Progenitor cell of endocrine pancreas (in vitro differentiated cells): ENCODE data around the gene LURAP1L. TPM values are rescaled to one million over a fixed set of nuclear protein-coding genes. Genes with fewer than 3 reads are reported as not detected.

Source experiments
- DNase-seq: peaks from one replicate; pipeline ENCODE4 v3.0.0; 2021; ENCODE audit warnings: low spot score; ENCODE audit not compliant: unreplicated experiment
- H3K27ac Mint-ChIP-seq: 2 replicates; pipeline ENCODE4 v1.8.0; 2021; ENCODE audit warnings: mild to moderate bottlenecking, moderate library complexity, mixed read lengths
- H3K27me3 Mint-ChIP-seq: 2 replicates; pipeline ENCODE4 v1.8.0; 2021; ENCODE audit warnings: mixed read lengths
- H3K36me3 Mint-ChIP-seq: 2 replicates; pipeline ENCODE4 v1.8.0; 2022; ENCODE audit warnings: mixed read lengths; ENCODE audit not compliant: insufficient read depth
- H3K4me1 Mint-ChIP-seq: 2 replicates; pipeline ENCODE4 v1.8.0; 2021; ENCODE audit warnings: low read depth, mixed read lengths
- H3K4me3 Mint-ChIP-seq: 2 replicates; pipeline ENCODE4 v1.8.0; 2021; ENCODE audit warnings: low read depth, mild to moderate bottlenecking, moderate library complexity, mixed read lengths
- H3K9me3 Mint-ChIP-seq: 2 replicates; pipeline ENCODE4 v1.8.0; 2021; ENCODE audit warnings: low read depth, mixed read lengths
- CTCF ChIP-seq: fragments of 200-600 bp; sonication (generic); IDR thresholded peaks from one replicate; pipeline ENCODE4 v1.5.0; 2021; ENCODE audit warnings: antibody characterized with exemption, mild to moderate bottlenecking; ENCODE audit not compliant: unreplicated experiment
- total RNA-seq: library from RNA; stranded (reverse); gene quantifications from 2 replicates; pipeline ENCODE4 v1.2.1, GENCODE V29; 2021

Gene LURAP1L
- total RNA-seq, 1 donor from 2014 or later = 11.4 TPM

GRCh38 chr9:12765088-12765798, 9.6 kb upstream of the LURAP1L start:
- TF ChIP-seq CTCF = no peak
- Mint-ChIP-seq H3K27me3 (no peaks in the 10 kb centered on the region), H3K9me3 (no peaks in the 10 kb centered on the region), H3K4me1 (no peaks in the 10 kb centered on the region), H3K36me3 (no peaks in the 10 kb centered on the region), H3K4me3 (no peak overlapping the region), H3K27ac (no peak overlapping the region)
- DNase-seq = no peak

GRCh38 chr9:12766357-12766756, 8.5 kb upstream of the LURAP1L start:
- DNase-seq = no peak
- Mint-ChIP-seq H3K4me1 (no peaks in the 10 kb centered on the region), H3K9me3 (no peaks in the 10 kb centered on the region), H3K36me3 (no peaks in the 10 kb centered on the region), H3K27ac (no peak overlapping the region), H3K27me3 (no peaks in the 10 kb centered on the region), H3K4me3 (no peak overlapping the region)
- TF ChIP-seq CTCF = no peak

GRCh38 chr9:12770261-12770660, 4.6 kb upstream of the LURAP1L start:
- DNase-seq = no peak
- no peaks in the 10 kb centered on the region for H3K27me3 Mint-ChIP-seq
- no peaks in the 10 kb centered on the region for H3K9me3 Mint-ChIP-seq
- no peaks in the 10 kb centered on the region for H3K36me3 Mint-ChIP-seq
- H3K4me1 Mint-ChIP-seq = no peaks in the 10 kb centered on the region
- no peak for TF ChIP-seq CTCF
- no peak overlapping the region for H3K4me3 Mint-ChIP-seq
- H3K27ac Mint-ChIP-seq = no peak overlapping the region

GRCh38 chr9:12771891-12772290, 2.9 kb upstream of the LURAP1L start:
- Mint-ChIP-seq H3K27me3 (no peaks in the 10 kb centered on the region), H3K4me3 (no peak overlapping the region), H3K9me3 (no peaks in the 10 kb centered on the region), H3K27ac (no peak overlapping the region), H3K36me3 (no peaks in the 10 kb centered on the region), H3K4me1 (peaks cover 3% of the 10 kb centered on the region)
- TF ChIP-seq CTCF = no peak
- no peak for DNase-seq

GRCh38 chr9:12773562-12773961, 1.3 kb upstream of the LURAP1L start:
- Mint-ChIP-seq H3K27ac (no peak overlapping the region), H3K4me3 (no peak overlapping the region), H3K27me3 (no peaks in the 10 kb centered on the region), H3K9me3 (no peaks in the 10 kb centered on the region), H3K36me3 (no peaks in the 10 kb centered on the region), H3K4me1 (peaks cover 6% of the 10 kb centered on the region)
- no peak for DNase-seq
- TF ChIP-seq CTCF = no peak
